Suprapubic skin (tissue), 4 donors: ENCODE measurements around the gene LEFTY1. TPM values are rescaled to one million over a fixed set of nuclear protein-coding genes. Genes with fewer than 3 reads are reported as not detected.

Source experiments
- DNase-seq, 2 donors: peaks; one replicate each; pipeline ENCODE4 v3.0.0-alpha.2; 2019; ENCODE audit warnings: low spot score in 2 of 2
- H3K27ac ChIP-seq: fragments of 200-600 bp; sonication (generic); one replicate; pipeline ENCODE4 v1.5.1; 2019
- H3K27me3 ChIP-seq: fragments of 200-600 bp; sonication (generic); one replicate; pipeline ENCODE4 v1.5.1; 2019
- H3K36me3 ChIP-seq: fragments of 200-600 bp; sonication (generic); one replicate; pipeline ENCODE4 v1.5.1; 2019
- H3K4me1 ChIP-seq: fragments of 200-600 bp; sonication (generic); one replicate; pipeline ENCODE4 v1.5.1; 2019
- H3K4me3 ChIP-seq: fragments of 200-600 bp; sonication (generic); one replicate; pipeline ENCODE4 v1.5.1; 2019; ENCODE audit warnings: mild to moderate bottlenecking
- H3K9me3 ChIP-seq: fragments of 200-600 bp; sonication (generic); one replicate; pipeline ENCODE4 v1.5.1; 2019
- CTCF ChIP-seq, 2 donors: fragments of 200-600 bp in 1 of 2; fragments of 450-650 bp in 1 of 2; sonication (generic) in 1 of 2; IDR thresholded peaks; one replicate each; pipeline ENCODE4 v1.5.1; 2016 to 2019; ENCODE audit warnings: antibody characterized with exemption in 2 of 2, mild to moderate bottlenecking in 1 of 2, moderate library complexity in 1 of 2
- EP300 ChIP-seq: sonication (generic); formaldehyde crosslinking; IDR thresholded peaks from one replicate; pipeline ENCODE4 v1.6.1; 2017; ENCODE audit warnings: antibody characterized with exemption
- POLR2A ChIP-seq, 2 donors: fragments of 450-650 bp; IDR thresholded peaks; one replicate each; pipeline ENCODE4 v1.6.1; 2017; ENCODE audit warnings: antibody characterized with exemption in 2 of 2, mild to moderate bottlenecking in 2 of 2, moderate library complexity in 2 of 2
- POLR2AphosphoS5 ChIP-seq, 3 donors: sonication (generic); formaldehyde crosslinking; IDR thresholded peaks; one replicate each; pipeline ENCODE4 v1.6.1; 2017; ENCODE audit warnings: antibody characterized with exemption in 3 of 3
- WGBS: methylation state at CpG from one replicate; pipeline ENCODE4 v1.1.5; 2018; 5-methylcytosine and 5-hydroxymethylcytosine counted together
- total RNA-seq, 4 donors: library from RNA; depleted of rRNA; stranded (reverse); fragments of >200 nt; gene quantifications; one replicate each; pipeline ENCODE4 v1.1.0, GENCODE V29; 2016

LEFTY1 gene
- total RNA-seq, 4 donors from 2014 or later: not detected

- H3K27me3 ChIP-seq: no peaks in the 10 kb centered on the region
- H3K4me3 ChIP-seq: no peak overlapping the region
- no peaks in the 10 kb centered on the region for H3K36me3 ChIP-seq
- TF ChIP-seq EP300: no peak
- TF ChIP-seq POLR2AphosphoS5 (IDR thresholded peaks at IDR 0.05): no peak
- no peak for TF ChIP-seq POLR2A (IDR thresholded peaks at IDR 0.05)
- no peak for TF ChIP-seq CTCF (IDR thresholded peaks at IDR 0.05)
- peaks cover 10% of the 10 kb centered on the region for H3K4me1 ChIP-seq
- H3K9me3 ChIP-seq: no peaks in the 10 kb centered on the region
- H3K27ac ChIP-seq: no peak overlapping the region
- 50% methylated on average over 7 of the region's 7 CpGs for WGBS
- no peak for DNase-seq
Observed at GRCh38 chr1:225896937-225897549, 8.1 kb upstream of the LEFTY1 start.

- TF ChIP-seq POLR2AphosphoS5 (IDR thresholded peaks at IDR 0.05) (no peak), EP300 (no peak), CTCF (IDR thresholded peaks at IDR 0.05) (no peak), POLR2A (IDR thresholded peaks at IDR 0.05) (no peak)
- no peak overlapping the region for H3K4me3 ChIP-seq
- no peaks in the 10 kb centered on the region for H3K36me3 ChIP-seq
- DNase-seq: no peak
- no peak overlapping the region for H3K27ac ChIP-seq
- 71% methylated on average over 5 of the region's 5 CpGs for WGBS
- H3K27me3 ChIP-seq: no peaks in the 10 kb centered on the region
- no peaks in the 10 kb centered on the region for H3K9me3 ChIP-seq
- peaks cover 10% of the 10 kb centered on the region for H3K4me1 ChIP-seq
Observed at GRCh38 chr1:225896494-225896893, 7.5 kb upstream of the LEFTY1 start.

- Histone ChIP-seq H3K36me3 (no peaks in the 10 kb centered on the region), H3K27me3 (no peaks in the 10 kb centered on the region), H3K4me3 (no peak overlapping the region), H3K27ac (no peak overlapping the region), H3K9me3 (no peaks in the 10 kb centered on the region), H3K4me1 (peaks cover 7% of the 10 kb centered on the region)
- TF ChIP-seq CTCF (IDR thresholded peaks at IDR 0.05) (no peak), POLR2AphosphoS5 (IDR thresholded peaks at IDR 0.05) (no peak), EP300 (no peak), POLR2A (IDR thresholded peaks at IDR 0.05) (no peak)
- 82% methylated on average over 6 of the region's 6 CpGs for WGBS
- DNase-seq: no peak
Observed at GRCh38 chr1:225892307-225892706, 3.4 kb upstream of the LEFTY1 start.

GRCh38 chr1:225891229-225891972, 2.5 kb upstream of the LEFTY1 start:
- Histone ChIP-seq H3K27me3 (no peaks in the 10 kb centered on the region), H3K27ac (peak overlapping the region; percentile 28), H3K9me3 (no peaks in the 10 kb centered on the region), H3K4me1 (no peaks in the 10 kb centered on the region), H3K36me3 (no peaks in the 10 kb centered on the region), H3K4me3 (no peak overlapping the region)
- no peak for DNase-seq
- WGBS: 77% methylated on average over 14 of the region's 14 CpGs
- no peak for TF ChIP-seq POLR2A (IDR thresholded peaks at IDR 0.05)
- no peak for TF ChIP-seq EP300
- TF ChIP-seq POLR2AphosphoS5 (IDR thresholded peaks at IDR 0.05): no peak
- no peak for TF ChIP-seq CTCF (IDR thresholded peaks at IDR 0.05)

- H3K27ac ChIP-seq: peak overlapping the region; percentile 28
- no peaks in the 10 kb centered on the region for H3K4me1 ChIP-seq
- H3K9me3 ChIP-seq: no peaks in the 10 kb centered on the region
- no peak overlapping the region for H3K4me3 ChIP-seq
- DNase-seq: no peak
- no peaks in the 10 kb centered on the region for H3K27me3 ChIP-seq
- H3K36me3 ChIP-seq: no peaks in the 10 kb centered on the region
- 64% methylated on average over 6 of the region's 6 CpGs for WGBS
- TF ChIP-seq POLR2A (IDR thresholded peaks at IDR 0.05): no peak
- TF ChIP-seq POLR2AphosphoS5 (IDR thresholded peaks at IDR 0.05): no peak
- TF ChIP-seq CTCF (IDR thresholded peaks at IDR 0.05): no peak
- no peak for TF ChIP-seq EP300
Observed at GRCh38 chr1:225890346-225891228, 1.6 kb upstream of the LEFTY1 start.
